HEK293 (cell line): ENCODE data around the gene ALMS1.
"Not testable (repeated sequence)": the region's sequence is repeated elsewhere in the genome, so short reads cannot be mapped to it uniquely, and the experiment has no call there.

Source experiments
- ZNF10 ChIP-seq: fragments of 450-650 bp; formaldehyde crosslinking; IDR thresholded peaks from 2 replicates; pipeline ENCODE4 v1.5.1; 2017; ENCODE audit warnings: missing biosample characterization, missing genetic modification characterization
- ZNF121 ChIP-seq: fragments of 450-650 bp; formaldehyde crosslinking; IDR thresholded peaks from 2 replicates; pipeline ENCODE4 v1.5.1; 2016; ENCODE audit warnings: missing biosample characterization, missing genetic modification characterization
- ZNF146 ChIP-seq: fragments of 450-650 bp; formaldehyde crosslinking; IDR thresholded peaks from 2 replicates; pipeline ENCODE4 v1.5.1; 2016; ENCODE audit warnings: missing biosample characterization, missing genetic modification characterization
- ZNF335 ChIP-seq: fragments of 450-650 bp; formaldehyde crosslinking; conservative IDR thresholded peaks from 2 replicates; pipeline ENCODE4 v1.5.1; 2016; ENCODE audit warnings: missing biosample characterization, missing genetic modification characterization
- ZNF530 ChIP-seq: fragments of 450-650 bp; formaldehyde crosslinking; IDR thresholded peaks from 2 replicates; pipeline ENCODE4 v1.5.1; 2016; ENCODE audit warnings: low read depth, missing biosample characterization, missing genetic modification characterization
- ZNF585B ChIP-seq: fragments of 450-650 bp; formaldehyde crosslinking; IDR thresholded peaks from 2 replicates; pipeline ENCODE4 v1.5.1; 2016; ENCODE audit warnings: missing biosample characterization, missing genetic modification characterization
- TF ChIP-seq, protein P1 (sequence below): fragments of 450-650 bp; formaldehyde crosslinking; IDR thresholded peaks from 2 replicates; pipeline ENCODE4 v1.5.1; 2016; ENCODE audit warnings: missing biosample characterization, missing genetic modification characterization
- TF ChIP-seq, protein P2 (sequence below): fragments of 450-650 bp; formaldehyde crosslinking; IDR thresholded peaks from 2 replicates; pipeline ENCODE4 v1.5.1; 2016; ENCODE audit warnings: missing biosample characterization, missing genetic modification characterization

DNA sequence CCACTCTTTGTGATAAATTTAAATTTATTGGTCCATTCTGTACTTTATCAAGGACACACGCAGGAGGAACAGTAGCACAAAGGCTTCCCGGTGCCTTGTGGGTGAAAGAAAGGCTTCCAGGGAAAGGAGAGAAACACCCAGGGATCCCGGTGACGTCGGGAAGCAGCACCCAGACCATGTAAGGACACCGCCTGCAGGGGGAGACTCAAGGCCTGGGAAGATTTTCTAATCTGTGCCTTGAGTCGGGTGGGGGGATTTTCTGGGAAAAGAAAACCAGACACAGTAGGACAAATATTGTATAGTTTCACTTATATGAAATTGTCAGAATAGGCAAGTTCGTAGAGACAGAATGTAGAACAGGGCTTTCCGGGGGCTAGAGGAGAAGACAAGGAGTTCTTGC is 239.0 kb downstream of the ALMS1 start:
- TF ChIP-seq ZNF335 (tag by site-specific recombination); ZNF121; ZNF146 (tag by site-specific recombination); ZNF10; ZNF585B (tag by site-specific recombination); ZNF530 (tag by site-specific recombination): not testable (repeated sequence)
- TF ChIP-seq, protein P1, sequence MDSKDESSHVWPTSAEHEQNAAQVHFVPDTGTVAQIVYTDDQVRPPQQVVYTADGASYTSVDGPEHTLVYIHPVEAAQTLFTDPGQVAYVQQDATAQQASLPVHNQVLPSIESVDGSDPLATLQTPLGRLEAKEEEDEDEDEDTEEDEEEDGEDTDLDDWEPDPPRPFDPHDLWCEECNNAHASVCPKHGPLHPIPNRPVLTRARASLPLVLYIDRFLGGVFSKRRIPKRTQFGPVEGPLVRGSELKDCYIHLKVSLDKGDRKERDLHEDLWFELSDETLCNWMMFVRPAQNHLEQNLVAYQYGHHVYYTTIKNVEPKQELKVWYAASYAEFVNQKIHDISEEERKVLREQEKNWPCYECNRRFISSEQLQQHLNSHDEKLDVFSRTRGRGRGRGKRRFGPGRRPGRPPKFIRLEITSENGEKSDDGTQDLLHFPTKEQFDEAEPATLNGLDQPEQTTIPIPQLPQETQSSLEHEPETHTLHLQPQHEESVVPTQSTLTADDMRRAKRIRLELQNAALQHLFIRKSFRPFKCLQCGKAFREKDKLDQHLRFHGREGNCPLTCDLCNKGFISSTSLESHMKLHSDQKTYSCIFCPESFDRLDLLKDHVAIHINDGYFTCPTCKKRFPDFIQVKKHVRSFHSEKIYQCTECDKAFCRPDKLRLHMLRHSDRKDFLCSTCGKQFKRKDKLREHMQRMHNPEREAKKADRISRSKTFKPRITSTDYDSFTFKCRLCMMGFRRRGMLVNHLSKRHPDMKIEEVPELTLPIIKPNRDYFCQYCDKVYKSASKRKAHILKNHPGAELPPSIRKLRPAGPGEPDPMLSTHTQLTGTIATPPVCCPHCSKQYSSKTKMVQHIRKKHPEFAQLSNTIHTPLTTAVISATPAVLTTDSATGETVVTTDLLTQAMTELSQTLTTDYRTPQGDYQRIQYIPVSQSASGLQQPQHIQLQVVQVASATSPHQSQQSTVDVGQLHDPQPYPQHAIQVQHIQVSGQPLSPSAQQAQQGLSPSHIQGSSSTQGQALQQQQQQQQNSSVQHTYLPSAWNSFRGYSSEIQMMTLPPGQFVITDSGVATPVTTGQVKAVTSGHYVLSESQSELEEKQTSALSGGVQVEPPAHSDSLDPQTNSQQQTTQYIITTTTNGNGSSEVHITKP: not testable (repeated sequence)
- TF ChIP-seq, protein P2, sequence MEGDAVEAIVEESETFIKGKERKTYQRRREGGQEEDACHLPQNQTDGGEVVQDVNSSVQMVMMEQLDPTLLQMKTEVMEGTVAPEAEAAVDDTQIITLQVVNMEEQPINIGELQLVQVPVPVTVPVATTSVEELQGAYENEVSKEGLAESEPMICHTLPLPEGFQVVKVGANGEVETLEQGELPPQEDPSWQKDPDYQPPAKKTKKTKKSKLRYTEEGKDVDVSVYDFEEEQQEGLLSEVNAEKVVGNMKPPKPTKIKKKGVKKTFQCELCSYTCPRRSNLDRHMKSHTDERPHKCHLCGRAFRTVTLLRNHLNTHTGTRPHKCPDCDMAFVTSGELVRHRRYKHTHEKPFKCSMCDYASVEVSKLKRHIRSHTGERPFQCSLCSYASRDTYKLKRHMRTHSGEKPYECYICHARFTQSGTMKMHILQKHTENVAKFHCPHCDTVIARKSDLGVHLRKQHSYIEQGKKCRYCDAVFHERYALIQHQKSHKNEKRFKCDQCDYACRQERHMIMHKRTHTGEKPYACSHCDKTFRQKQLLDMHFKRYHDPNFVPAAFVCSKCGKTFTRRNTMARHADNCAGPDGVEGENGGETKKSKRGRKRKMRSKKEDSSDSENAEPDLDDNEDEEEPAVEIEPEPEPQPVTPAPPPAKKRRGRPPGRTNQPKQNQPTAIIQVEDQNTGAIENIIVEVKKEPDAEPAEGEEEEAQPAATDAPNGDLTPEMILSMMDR (tag by site-specific recombination): not testable (repeated sequence)
